HG03064 (cell line): ENCODE data around the gene RRAGA.
"Not testable (repeated sequence)": the region's sequence is repeated elsewhere in the genome, so short reads cannot be mapped to it uniquely, and the experiment has no call there.

Source experiments
- ATAC-seq: cut with Tn5 transposase; IDR thresholded peaks from one replicate; pipeline ENCODE4 v1.9.1; 2021; ENCODE audit warnings: low read depth; ENCODE audit not compliant: unreplicated experiment

The RRAGA gene

GRCh38 chr9:19074836-19075235, 25.6 kb downstream of the RRAGA start:
- ATAC-seq = no peak

- ATAC-seq = no peak
These were observed 36.1 kb downstream of the RRAGA start for GRCh38 chr9:19085295-19085694.

GRCh38 chr9:19087106-19088000, 38.1 kb downstream of the RRAGA start:
- no peak for ATAC-seq

GRCh38 chr9:19097431-19097830, 48.2 kb downstream of the RRAGA start:
- ATAC-seq = not testable (repeated sequence)
